GM12891 (cell line): ENCODE data around the gene LGI1.

ENCODE experiments used
- POLR2A ChIP-seq: IDR thresholded peaks from 2 replicates; pipeline ENCODE4 v1.6.1; 2011; ENCODE audit warnings: low read depth, low read length, control low read depth
- POLR2AphosphoS5 ChIP-seq: IDR thresholded peaks from 2 replicates; pipeline ENCODE4 v1.6.1; 2011; ENCODE audit warnings: low read depth, low read length, control low read depth

- TF ChIP-seq POLR2A (no peak), POLR2AphosphoS5 (no peak)
Measured at GRCh38 chr10:93757801-93758507, at the start of gene LGI1.
